Heart right ventricle (tissue), 16 donors: ENCODE measurements around the gene ITGB2. TPM values are rescaled to one million over a fixed set of nuclear protein-coding genes. Genes with fewer than 3 reads are reported as not detected.
A peak's percentile ranks its signal among the peaks of the same experiment; 100 is the strongest.

ENCODE experiments used
- ATAC-seq, 8 donors: fragments of 200-7000 bp; cut with Tn5 transposase; one replicate each; pipeline ENCODE4 v1.9.1; 2020; ENCODE audit warnings: mild to moderate bottlenecking in 8 of 8, moderate library complexity in 8 of 8, moderate number of reproducible peaks in 1 of 8
- DNase-seq, 2 donors: peaks; one replicate each; pipeline ENCODE4 v3.0.0-alpha.2; 2020
- H3K27ac ChIP-seq, 10 donors: fragments of 200-600 bp; sonication (generic) in 2 of 10; one replicate each; pipeline versions ENCODE4 v1.5.0 to v1.8.0; 2020 to 2022; ENCODE audit warnings: mild to moderate bottlenecking in 3 of 10
- H3K27me3 ChIP-seq, 7 donors: fragments of 200-600 bp; one replicate each; pipeline ENCODE4 v1.8.0; 2021 to 2022; ENCODE audit warnings: mild to moderate bottlenecking in 2 of 7
- H3K36me3 ChIP-seq, 9 donors: fragments of 200-600 bp; sonication (generic) in 1 of 9; one replicate each; pipeline versions ENCODE4 v1.5.0 to v1.8.0; 2020 to 2022; ENCODE audit warnings: mild to moderate bottlenecking in 2 of 9
- H3K4me1 ChIP-seq, 9 donors: fragments of 200-600 bp; sonication (generic) in 1 of 9; one replicate each; pipeline versions ENCODE4 v1.5.0 to v1.8.0; 2020 to 2022; ENCODE audit warnings: mild to moderate bottlenecking in 4 of 9
- H3K4me3 ChIP-seq, 10 donors: fragments of 200-600 bp; sonication (generic) in 2 of 10; one replicate each; pipeline versions ENCODE4 v1.5.0 to v1.8.0; 2020 to 2022; ENCODE audit warnings: mild to moderate bottlenecking in 7 of 10, moderate library complexity in 2 of 10
- H3K9me3 ChIP-seq, 11 donors: fragments of 200-600 bp in 10 of 11; sonication (generic) in 2 of 11; one replicate each; pipeline versions ENCODE4 v1.5.0 to v1.8.0; 2013 to 2022; ENCODE audit warnings: mild to moderate bottlenecking in 2 of 11, control low read depth in 1 of 11, moderate library complexity in 1 of 11
- CTCF ChIP-seq, 9 donors: fragments of 200-600 bp; sonication (generic) in 2 of 9; IDR thresholded peaks; one replicate each; pipeline versions ENCODE4 v1.5.0 to v1.8.0; 2021 to 2022; ENCODE audit warnings: antibody characterized with exemption in 9 of 9, mild to moderate bottlenecking in 5 of 9, moderate library complexity in 1 of 9
- WGBS, 2 donors: extraction: QIAGEN DNeasy Blood & Tissue Kit; methylation state at CpG; one replicate each; pipeline ENCODE4 v1.1.7; 2013; ENCODE audit warnings: inconsistent platforms in 1 of 2; 5-methylcytosine and 5-hydroxymethylcytosine counted together
- intact Hi-C, 10 donors: fragments of 100-400 bp; cut with DNase I; formaldehyde crosslinking; loops; one replicate each; pipeline versions ENCODE4 v1.11.1 to v1.14.2; 2022
- polyA plus RNA-seq, 2 donors: library from polyadenylated mRNA; stranded (reverse); fragments of 200-250 nt; gene quantifications; one replicate each; pipeline ENCODE4 v1.2.3, GENCODE V29; 2013
- total RNA-seq, 10 donors: library from RNA; stranded (reverse); fragmentation: NEBNext Ultra II Directional in 3 of 10; extraction: Animal tissue kit (Norgen Biotek cat#: 25700) in 3 of 10; gene quantifications; one replicate each; pipeline versions ENCODE4 v1.2.1 to v1.2.4, GENCODE V29; 2021 to 2023
- donor health status: Arrhythmogenic right ventricular cardiomyopathy.
- donor health status: ischemic (EF 13 %, LVEDD 7.1; RV severe dilation, severe dysfunction).
- donor health status: healthy with polysubstance abuse.
- donor health status: DM: no; HTN: yes; CAD: no.
- donor health status: DM: no; HTN: no; CAD: no.
- donor health status: ischemic (EF 25% LVEDD 6.9; RV normal size, moderate dysfunction).
- donor health status: ischemic (EF 25% LVEDD 5.7; RV mildly dilated, moderate dysfunction).
- donor health status: healthy.
- donor health status: DM: yes; HTN: yes; CAD: no.
- donor health status: Ischemic cardiomyopathy.
- donor health status: ischemic (EF 35%, LVEDD 5.7; RV mildly dilated, moderate dysfunction).
- donor health status: nonischemic (EF 11% LVEDD 7.7; RV severe dilation, severe dysfunction).
- donor health status: DM: yes; HTN: yes; CAD: no.
- donor health status: PGD.
- donor health status: ischemic (EF 29% LVEDD 5.4; RV normal size, mild dysfunction).
- donor health status: nonischemic (EF 23%, LVEDD 6.1; RV moderate dilation, normal function).

The ITGB2 gene
- total and polyA plus RNA-seq, 12 donors: 5.1 to 151 (median 11.4) TPM

- Histone ChIP-seq H3K27me3 (no peaks in the 10 kb centered on the region), H3K27ac (peak overlapping the region; percentile 46 to 88 (median 78)), H3K4me3 (no peak overlapping the region), H3K4me1 (peaks cover 16 to 78% (median 48%) of the 10 kb centered on the region in 9 donors), H3K36me3 (peaks cover 0 to 52% (median 7%) of the 10 kb centered on the region in 9 donors), H3K9me3 (no peaks in the 10 kb centered on the region)
- intact Hi-C loops: loop anchor here in 5 of 10 donors (2.0 to 10.0 kb wide), 5 partner anchors 131 to 878 kb away; no protein-coding TSS in a partner anchor
- ATAC-seq (no peak), DNase-seq (no peak)
- TF ChIP-seq CTCF (IDR thresholded peaks at IDR 0.05): no peak
- 77 to 84% methylated on average over 25 of the region's 25 CpGs for WGBS, 2 donors
Observed at GRCh38 chr21:44946254-44947041, 25.7 kb upstream of the ITGB2 start.

GRCh38 chr21:44944596-44944995, 23.9 kb upstream of the ITGB2 start:
- H3K27ac ChIP-seq: no peak overlapping the region

GRCh38 chr21:44943686-44944550, 23.2 kb upstream of the ITGB2 start:
- WGBS, 2 donors: 90 to 92% methylated on average over 24 of the region's 24 CpGs
- H3K27ac ChIP-seq: no peak overlapping the region
- no peak for TF ChIP-seq CTCF (IDR thresholded peaks at IDR 0.05)
- intact Hi-C loops: loop anchor here in 1 of 10 donors (10.0 kb wide), 1 partner anchor 881 kb away; no protein-coding TSS in a partner anchor
- peaks cover 3 to 74% (median 46%) of the 10 kb centered on the region in 9 donors for H3K4me1 ChIP-seq
- no peak overlapping the region for H3K4me3 ChIP-seq
- DNase-seq (no peak), ATAC-seq (no peak)
- no peaks in the 10 kb centered on the region for H3K27me3 ChIP-seq
- H3K9me3 ChIP-seq: no peaks in the 10 kb centered on the region
- H3K36me3 ChIP-seq: peaks cover 0 to 47% (median 7%) of the 10 kb centered on the region in 9 donors

More at GRCh38 chr21:44944596-44944995, 23.9 kb upstream of the ITGB2 start:
- ATAC-seq (no peak), DNase-seq (no peak)
- intact Hi-C loops: loop anchor here in 1 of 10 donors (10.0 kb wide), 1 partner anchor 880 kb away; no protein-coding TSS in a partner anchor
- Histone ChIP-seq H3K4me3 (no peak overlapping the region), H3K9me3 (no peaks in the 10 kb centered on the region), H3K4me1 (peaks cover 9 to 74% (median 46%) of the 10 kb centered on the region in 9 donors), H3K36me3 (peaks cover 0 to 47% (median 7%) of the 10 kb centered on the region in 9 donors), H3K27me3 (no peaks in the 10 kb centered on the region)
- no peak for TF ChIP-seq CTCF (IDR thresholded peaks at IDR 0.05)
- 89 to 92% methylated on average over 10 of the region's 10 CpGs for WGBS, 2 donors
